AG10803 (cell line): ENCODE measurements around the gene DGKA.
"Not testable (repeated sequence)": the region's sequence is repeated elsewhere in the genome, so short reads cannot be mapped to it uniquely, and the experiment has no call there.

Experiments
- DNase-seq: peaks from one replicate; pipeline ENCODE4 v3.0.0; 2010; ENCODE audit warnings: low read depth
- H3K4me3 ChIP-seq: 2 replicates; pipeline ENCODE4 v1.5.1; 2011; ENCODE audit warnings: mild to moderate bottlenecking, low read length, control low read depth
- CTCF ChIP-seq: conservative IDR thresholded peaks from 2 replicates; pipeline ENCODE4 v1.5.1; 2011; ENCODE audit warnings: mild to moderate bottlenecking, low read length, control low read depth, inconsistent platforms

Gene DGKA

GRCh38 chr12:55908726-55909512, 22.0 kb upstream of the DGKA start:
- peak; percentile 61 for DNase-seq
- no peak for TF ChIP-seq CTCF
- no peak overlapping the region for H3K4me3 ChIP-seq

DNA sequence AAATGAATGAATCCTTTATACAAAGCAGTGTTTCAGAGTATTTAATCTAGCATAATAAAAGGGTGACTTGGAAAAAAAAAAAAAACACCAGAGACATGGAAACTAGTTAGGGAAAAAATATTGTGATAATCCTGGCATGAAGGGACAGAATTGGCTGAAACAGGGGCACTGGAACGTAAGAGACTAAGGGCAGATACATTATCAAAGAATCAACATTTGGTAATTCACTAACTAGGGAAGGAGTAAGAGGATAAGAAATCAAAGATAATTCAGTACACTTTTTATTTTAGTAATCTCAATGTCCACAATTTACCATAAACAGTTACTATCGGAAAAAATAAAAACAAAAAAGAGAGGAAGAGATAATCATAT, 21.5 kb upstream of the DGKA start:
- DNase-seq = no peak
- no peak overlapping the region for H3K4me3 ChIP-seq
- TF ChIP-seq CTCF = no peak

DNA sequence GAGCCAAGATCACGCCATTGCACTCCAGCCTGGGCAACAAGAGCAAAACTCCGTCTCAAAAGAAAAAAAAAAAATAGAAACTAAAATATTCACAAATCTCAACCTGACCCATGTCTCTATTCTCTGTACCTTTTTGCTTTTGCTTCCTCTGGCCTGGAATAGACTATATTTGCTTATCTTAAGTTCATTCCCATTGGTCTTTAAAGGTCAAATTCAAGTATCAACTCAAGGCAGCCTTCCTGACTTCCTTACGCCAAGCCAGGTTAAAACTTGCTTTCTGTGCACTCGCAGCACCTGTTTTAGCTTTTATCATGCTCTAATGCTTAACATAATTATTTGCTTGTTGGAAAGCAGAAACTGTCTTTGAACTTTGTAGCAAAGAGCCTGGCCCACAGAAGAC, 18.1 kb upstream of the DGKA start:
- no peak for DNase-seq
- H3K4me3 ChIP-seq = no peak overlapping the region
- no peak for TF ChIP-seq CTCF

DNA sequence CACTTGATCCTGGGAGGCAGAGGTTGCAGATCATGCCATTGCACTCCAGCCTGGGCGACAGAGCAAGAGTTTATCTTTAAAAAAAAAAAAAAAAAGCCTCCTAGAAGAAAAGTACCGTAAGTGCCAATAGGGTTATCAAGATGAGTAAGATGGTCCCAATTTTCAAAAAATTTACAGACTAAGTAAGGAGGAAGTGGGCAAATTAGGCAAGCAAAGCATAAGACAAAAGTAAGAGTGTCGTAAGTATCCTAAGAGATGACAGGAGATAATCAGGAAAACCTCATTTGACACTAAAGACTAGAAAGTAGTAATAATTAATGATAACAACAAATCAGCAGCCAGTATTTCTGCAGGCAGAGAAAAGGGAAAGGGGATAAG, 15.5 kb upstream of the DGKA start:
- no peak overlapping the region for H3K4me3 ChIP-seq
- TF ChIP-seq CTCF = no peak
- DNase-seq = no peak

DNA sequence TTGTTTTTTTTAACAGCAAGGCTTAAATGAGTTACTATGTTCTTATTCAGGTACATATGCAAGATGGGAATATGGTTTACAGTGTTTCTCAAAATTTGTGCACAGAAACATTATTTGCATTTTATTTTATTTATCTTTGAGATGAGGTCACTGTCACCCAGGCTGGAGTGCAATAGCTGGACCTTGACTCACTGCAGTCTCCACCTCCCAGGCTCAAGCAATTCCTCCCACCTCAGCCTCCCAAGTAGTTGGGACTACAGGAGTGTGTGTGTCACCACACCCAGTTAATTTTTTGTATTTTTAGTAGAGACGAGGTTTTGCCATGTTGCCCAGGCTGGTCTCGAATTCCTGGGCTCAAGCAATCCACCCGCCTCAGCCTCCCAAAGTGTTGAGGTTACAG, 11.9 kb upstream of the DGKA start:
- not testable (repeated sequence) for H3K4me3 ChIP-seq
- peak; percentile 43 for DNase-seq

GRCh38 chr12:55922126-55922525, 8.8 kb upstream of the DGKA start:
- no peak for DNase-seq
- H3K4me3 ChIP-seq = no peak overlapping the region
- no peak for TF ChIP-seq CTCF

DNA sequence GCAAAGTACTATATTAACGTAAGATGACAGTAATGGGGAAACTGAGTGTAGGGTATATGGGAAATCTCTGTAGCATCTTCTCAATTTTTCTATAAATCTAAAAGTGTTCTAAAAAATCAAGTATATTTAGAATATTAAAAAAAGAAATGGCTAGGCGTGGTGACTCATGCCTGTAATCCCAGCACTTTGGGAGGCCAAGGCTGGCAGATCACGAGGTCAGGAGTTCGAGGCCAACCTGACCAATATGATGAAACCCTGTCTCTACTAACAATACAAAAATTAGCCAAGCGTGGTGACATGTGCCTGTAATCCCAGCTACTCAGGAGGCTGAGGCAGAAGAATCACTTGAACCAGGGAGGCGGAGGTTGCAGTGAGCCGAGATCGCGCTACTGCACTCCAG, 7.3 kb upstream of the DGKA start:
- H3K4me3 ChIP-seq, DNase-seq: not testable (repeated sequence)

DNA sequence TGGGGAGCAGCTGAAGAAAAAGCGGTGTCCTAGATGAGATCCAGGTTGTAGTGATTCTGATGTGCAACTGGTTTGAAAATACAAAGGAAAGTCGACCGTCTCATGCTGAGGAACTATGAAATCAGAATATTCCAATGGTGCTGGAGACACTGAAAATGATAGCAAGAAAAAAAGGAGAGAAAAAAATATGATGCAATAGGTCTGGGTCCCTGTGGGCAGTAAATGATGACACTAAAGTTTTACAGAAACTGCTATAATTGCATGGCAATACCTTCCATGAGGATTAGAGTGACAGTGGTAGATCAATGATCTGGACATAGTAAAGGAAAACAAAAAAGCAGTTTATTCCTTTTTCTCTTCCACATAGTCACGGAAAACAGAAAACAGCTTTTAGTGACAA, 5.6 kb upstream of the DGKA start:
- no peak for DNase-seq
- TF ChIP-seq CTCF = no peak
- no peak overlapping the region for H3K4me3 ChIP-seq
